Gastroesophageal sphincter (tissue), 3 donors: Measurements from ENCODE around the gene ACBD5.

Experiments used
- CTCF ChIP-seq, 4 experiments: fragments of 200-600 bp in 2 of 4; fragments of 450-650 bp in 2 of 4; sonication (generic) in 1 of 4; IDR thresholded peaks; one replicate each; pipeline ENCODE4 v1.5.1; 2017 to 2019; ENCODE audit warnings: antibody characterized with exemption in 4 of 4, mild to moderate bottlenecking in 2 of 4, moderate library complexity in 2 of 4
- POLR2A ChIP-seq, 2 donors: fragments of 450-650 bp; IDR thresholded peaks; one replicate each; pipeline ENCODE4 v1.6.1; 2017; ENCODE audit warnings: antibody characterized with exemption in 2 of 2, mild to moderate bottlenecking in 2 of 2, moderate library complexity in 1 of 2
- POLR2AphosphoS5 ChIP-seq: sonication (generic); formaldehyde crosslinking; IDR thresholded peaks from one replicate; pipeline ENCODE4 v1.6.1; 2017; ENCODE audit warnings: antibody characterized with exemption

GRCh38 chr10:27285093-27285492, 44.5 kb upstream of the ACBD5 start:
- TF ChIP-seq POLR2AphosphoS5: no peak
- no peak for TF ChIP-seq POLR2A (IDR thresholded peaks at IDR 0.05)
- TF ChIP-seq CTCF (IDR thresholded peaks at IDR 0.05): peak in 1 of 4 experiments; percentile 24
